Trophoblast cell (in vitro differentiated cells and primary cell): ENCODE results near the gene ANKRD55.

Source experiments
- DNase-seq, 2 donors: peaks; one replicate each; pipeline ENCODE4 v3.0.0-alpha.2; 2016
- H2AFZ ChIP-seq: 2 replicates; pipeline ENCODE4 v1.6.1; 2013; ENCODE audit warnings: low read length, moderate library complexity, mild to moderate bottlenecking; ENCODE audit not compliant: insufficient read depth, poor library complexity
- H2AK5ac ChIP-seq: 2 replicates; pipeline ENCODE4 v1.6.1; 2013; ENCODE audit warnings: mild to moderate bottlenecking, low read length
- H2BK120ac ChIP-seq: 2 replicates; pipeline ENCODE4 v1.6.1; 2013; ENCODE audit warnings: low read length, mild to moderate bottlenecking, moderate library complexity; ENCODE audit not compliant: insufficient read depth, poor library complexity
- H2BK12ac ChIP-seq: 2 replicates; pipeline ENCODE4 v1.6.1; 2013; ENCODE audit warnings: mild to moderate bottlenecking, low read length, moderate library complexity
- H2BK5ac ChIP-seq: 2 replicates; pipeline ENCODE4 v1.6.1; 2013; ENCODE audit warnings: low read length, low read depth, moderate library complexity, mild to moderate bottlenecking; ENCODE audit not compliant: poor library complexity
- H3K14ac ChIP-seq: 2 replicates; pipeline ENCODE4 v1.6.1; 2013; ENCODE audit warnings: mild to moderate bottlenecking, low read length
- H3K18ac ChIP-seq: 2 replicates; pipeline ENCODE4 v1.6.1; 2013; ENCODE audit warnings: mild to moderate bottlenecking, low read length
- H3K23ac ChIP-seq: 2 replicates; pipeline ENCODE4 v1.6.1; 2013; ENCODE audit warnings: low read length
- H3K27ac ChIP-seq: 2 replicates; pipeline ENCODE4 v1.5.1; 2013; ENCODE audit warnings: low read depth, mild to moderate bottlenecking, inconsistent platforms, low read length, moderate library complexity
- H3K27me3 ChIP-seq: 2 replicates; pipeline ENCODE4 v1.6.1; 2013; ENCODE audit warnings: inconsistent platforms, mild to moderate bottlenecking, low read length, moderate library complexity; ENCODE audit not compliant: insufficient read depth
- H3K36me3 ChIP-seq, 2 experiments: 1 replicate in 1 of 2; 2 replicates in 1 of 2; pipeline ENCODE4 v1.6.1; 2013; ENCODE audit warnings: low read length in 2 of 2, mild to moderate bottlenecking in 2 of 2, moderate library complexity in 1 of 2; ENCODE audit not compliant: insufficient read depth in 2 of 2, control insufficient read depth in 1 of 2
- H3K4ac ChIP-seq: 2 replicates; pipeline ENCODE4 v1.6.1; 2013; ENCODE audit warnings: low read depth, mild to moderate bottlenecking, low read length, moderate library complexity
- H3K4me1 ChIP-seq, 2 experiments: 1 replicate in 1 of 2; 2 replicates in 1 of 2; pipeline ENCODE4 v1.6.1; 2013; ENCODE audit warnings: low read length in 2 of 2, mild to moderate bottlenecking in 2 of 2, moderate library complexity in 1 of 2; ENCODE audit not compliant: insufficient read depth in 2 of 2, control insufficient read depth in 1 of 2
- H3K4me2 ChIP-seq: 2 replicates; pipeline ENCODE4 v1.6.1; 2013; ENCODE audit warnings: inconsistent platforms, mild to moderate bottlenecking, low read length, moderate library complexity
- H3K4me3 ChIP-seq: 2 replicates; pipeline ENCODE4 v1.5.1; 2013; ENCODE audit warnings: mild to moderate bottlenecking, low read depth, low read length, inconsistent platforms
- H3K79me1 ChIP-seq: one replicate; pipeline ENCODE4 v1.6.1; 2013; ENCODE audit warnings: low read length
- H3K79me2 ChIP-seq: 2 replicates; pipeline ENCODE4 v1.6.1; 2013; ENCODE audit warnings: low read length, mild to moderate bottlenecking; ENCODE audit not compliant: control insufficient read depth, insufficient read depth, poor library complexity
- H3K9ac ChIP-seq: 2 replicates; pipeline ENCODE4 v1.6.1; 2013; ENCODE audit warnings: mild to moderate bottlenecking, low read length
- H3K9me3 ChIP-seq: 2 replicates; pipeline ENCODE4 v1.6.1; 2013; ENCODE audit warnings: low read depth, mild to moderate bottlenecking, control low read depth, inconsistent platforms, low read length; ENCODE audit not compliant: insufficient read depth
- H4K12ac ChIP-seq: 2 replicates; pipeline ENCODE4 v1.6.1; 2013; ENCODE audit warnings: low read depth, mild to moderate bottlenecking, low read length, moderate library complexity
- H4K8ac ChIP-seq: 2 replicates; pipeline ENCODE4 v1.6.1; 2013; ENCODE audit warnings: low read depth, mild to moderate bottlenecking, low read length, moderate library complexity
- H4K91ac ChIP-seq: one replicate; pipeline ENCODE4 v1.6.1; 2013; ENCODE audit warnings: low read depth, mild to moderate bottlenecking, low read length, moderate library complexity
- WGBS: extraction: QIAGEN DNeasy Blood & Tissue Kit; methylation state at CpG from one replicate; pipeline ENCODE4 v1.1.7; 2013; ENCODE audit warnings: missing lambda C conversion rate; ENCODE audit not compliant: insufficient read length, insufficient coverage; ENCODE audit errors: extremely low coverage; 5-methylcytosine and 5-hydroxymethylcytosine counted together

Gene ANKRD55

DNA sequence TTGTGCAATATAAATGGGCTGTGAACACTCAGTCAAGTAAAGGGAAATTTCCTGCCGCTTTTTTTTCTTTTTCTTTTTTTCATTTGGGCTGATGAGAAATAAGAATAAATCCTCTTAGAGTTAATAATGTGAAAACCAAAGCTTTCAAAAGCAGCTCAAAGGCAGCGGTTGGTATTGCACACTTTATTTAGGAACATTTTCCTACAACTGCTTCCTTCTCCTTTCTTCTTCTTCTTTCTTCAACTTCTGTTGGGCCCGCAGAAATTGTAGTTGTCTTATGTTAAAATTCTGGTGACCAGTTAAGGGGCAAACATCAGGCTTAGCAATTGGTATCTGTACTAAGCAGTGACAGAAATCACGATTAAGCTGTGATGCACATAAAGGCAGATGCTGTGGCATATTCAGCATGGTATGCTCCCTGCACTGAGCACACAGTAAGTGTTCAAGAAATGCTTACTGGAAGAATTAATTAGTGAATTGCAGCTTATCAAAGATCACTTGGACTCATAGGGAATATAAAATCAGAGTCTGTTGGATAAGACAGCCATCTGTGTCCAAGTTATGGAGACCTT, 85.4 kb downstream of the ANKRD55 start:
- Histone ChIP-seq H3K79me2 (no peaks in the 10 kb centered on the region), H3K14ac (no peak overlapping the region), H3K23ac (no peak overlapping the region), H3K4me1 (peaks cover 0 to 2% of the 10 kb centered on the region in 2 experiments), H3K79me1 (no peaks in the 10 kb centered on the region), H2BK120ac (no peak overlapping the region), H2BK5ac (no peak overlapping the region), H3K27ac (no peak overlapping the region), H4K8ac (no peak overlapping the region), H3K27me3 (no peaks in the 10 kb centered on the region), H3K9me3 (no peaks in the 10 kb centered on the region), H3K9ac (no peak overlapping the region), H3K4me3 (no peak overlapping the region), H3K4me2 (no peak overlapping the region), H3K18ac (no peak overlapping the region), H2BK12ac (no peak overlapping the region), H2AFZ (no peak overlapping the region), H4K91ac (no peak overlapping the region), H3K4ac (no peak overlapping the region), H2AK5ac (no peak overlapping the region), H3K36me3 (no peaks in the 10 kb centered on the region), H4K12ac (no peak overlapping the region)
- DNase-seq, result no peak
- no CpG with 5 or more reads among the region's 4 CpGs for WGBS

DNA sequence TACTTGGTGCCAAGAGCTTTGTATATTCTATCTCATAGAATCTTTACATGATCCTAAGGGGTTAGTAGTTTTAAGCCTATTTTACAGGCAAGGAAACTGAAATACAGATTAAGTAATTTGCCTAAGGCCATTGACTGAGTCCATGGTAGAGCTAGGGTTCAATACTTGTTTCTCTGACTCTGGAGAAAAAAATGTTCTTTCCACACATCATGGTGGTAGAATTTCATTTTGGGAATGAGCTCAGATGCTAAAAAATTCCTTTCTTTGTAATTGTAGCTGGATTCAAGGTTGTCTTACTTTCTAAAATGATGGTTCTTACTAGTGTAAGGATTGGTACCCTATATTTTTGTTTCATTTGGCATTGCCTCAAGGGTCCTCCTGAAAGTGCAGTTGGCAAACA, 86.0 kb downstream of the ANKRD55 start:
- Histone ChIP-seq H3K9ac (no peak overlapping the region), H3K14ac (no peak overlapping the region), H3K4me2 (no peak overlapping the region), H3K18ac (no peak overlapping the region), H2AK5ac (no peak overlapping the region), H2BK120ac (no peak overlapping the region), H3K4me1 (peaks cover 0 to 2% of the 10 kb centered on the region in 2 experiments), H2AFZ (no peak overlapping the region), H3K79me1 (no peaks in the 10 kb centered on the region), H3K27me3 (no peaks in the 10 kb centered on the region), H3K79me2 (no peaks in the 10 kb centered on the region), H4K8ac (no peak overlapping the region), H3K9me3 (no peaks in the 10 kb centered on the region), H3K4me3 (no peak overlapping the region), H4K91ac (no peak overlapping the region), H3K36me3 (no peaks in the 10 kb centered on the region), H3K4ac (no peak overlapping the region), H4K12ac (no peak overlapping the region), H2BK12ac (no peak overlapping the region), H2BK5ac (no peak overlapping the region), H3K23ac (no peak overlapping the region), H3K27ac (no peak overlapping the region)
- DNase-seq, result peak; percentile 32 to 93

- H2BK5ac ChIP-seq, result no peak overlapping the region
- peaks cover 0 to 2% of the 10 kb centered on the region in 2 experiments for H3K4me1 ChIP-seq
- no peak overlapping the region for H3K23ac ChIP-seq
- 100% methylated on average over 1 of the region's 4 CpGs for WGBS
- no peak overlapping the region for H3K9ac ChIP-seq
- H3K4me2 ChIP-seq, result no peak overlapping the region
- no peaks in the 10 kb centered on the region for H3K36me3 ChIP-seq
- no peak overlapping the region for H2AK5ac ChIP-seq
- no peaks in the 10 kb centered on the region for H3K27me3 ChIP-seq
- no peak overlapping the region for H3K14ac ChIP-seq
- no peak overlapping the region for H4K91ac ChIP-seq
- no peaks in the 10 kb centered on the region for H3K79me2 ChIP-seq
- H2AFZ ChIP-seq, result no peak overlapping the region
- H3K18ac ChIP-seq, result no peak overlapping the region
- H3K4ac ChIP-seq, result no peak overlapping the region
- no peaks in the 10 kb centered on the region for H3K79me1 ChIP-seq
- H4K12ac ChIP-seq, result no peak overlapping the region
- no peak for DNase-seq
- H3K4me3 ChIP-seq, result no peak overlapping the region
- H3K9me3 ChIP-seq, result no peaks in the 10 kb centered on the region
- H2BK120ac ChIP-seq, result no peak overlapping the region
- no peak overlapping the region for H2BK12ac ChIP-seq
- no peak overlapping the region for H3K27ac ChIP-seq
- H4K8ac ChIP-seq, result no peak overlapping the region
These were observed 86.5 kb downstream of the ANKRD55 start for GRCh38 chr5:56146674-56147073.

- Histone ChIP-seq H2AK5ac (no peak overlapping the region), H3K9ac (no peak overlapping the region), H3K14ac (no peak overlapping the region), H3K18ac (no peak overlapping the region), H3K79me1 (peaks cover 1% of the 10 kb centered on the region), H2BK120ac (no peak overlapping the region), H2BK5ac (no peak overlapping the region), H3K23ac (no peak overlapping the region), H2AFZ (no peak overlapping the region), H3K4me3 (no peak overlapping the region), H3K4me1 (peaks cover 0 to 2% of the 10 kb centered on the region in 2 experiments), H3K36me3 (no peaks in the 10 kb centered on the region), H3K27ac (peak overlapping the region; percentile 5), H3K4ac (no peak overlapping the region), H2BK12ac (no peak overlapping the region), H3K9me3 (no peaks in the 10 kb centered on the region), H3K79me2 (no peaks in the 10 kb centered on the region), H3K27me3 (no peaks in the 10 kb centered on the region), H4K91ac (no peak overlapping the region), H4K8ac (no peak overlapping the region), H3K4me2 (no peak overlapping the region), H4K12ac (no peak overlapping the region)
- no peak for DNase-seq
- no CpG with 5 or more reads among the region's 1 CpG for WGBS
These were observed 87.6 kb downstream of the ANKRD55 start for GRCh38 chr5:56145511-56145910.
